Natural killer cell (primary cell): ENCODE results near the gene GRM8. TPM values are rescaled to one million over a fixed set of nuclear protein-coding genes. Genes with fewer than 3 reads are reported as not detected.

Experiments used
- ATAC-seq, 3 donors: fragments of 150-1000 bp in 2 of 3; fragments of 200-7000 bp in 1 of 3; cut with Tn5 transposase; 1 replicate in 1 of 3; 2 replicates in 2 of 3; pipeline ENCODE4 v1.10.0; 2021; ENCODE audit warnings: mild to moderate bottlenecking in 2 of 3, moderate library complexity in 2 of 3
- DNase-seq, 2 donors: peaks; one replicate each; pipeline versions ENCODE4 v3.0.0 to v3.0.0-alpha.2; 2013 to 2021; ENCODE audit warnings: mixed read lengths in 1 of 2
- H3K27ac ChIP-seq: one replicate; pipeline ENCODE4 v1.5.1; 2013; ENCODE audit warnings: mild to moderate bottlenecking, low read length
- H3K27me3 ChIP-seq: one replicate; pipeline ENCODE4 v1.6.1; 2013; ENCODE audit warnings: low read length; ENCODE audit not compliant: control insufficient read depth, insufficient read depth
- H3K36me3 ChIP-seq: one replicate; pipeline ENCODE4 v1.6.1; 2013; ENCODE audit warnings: low read length; ENCODE audit not compliant: control insufficient read depth, insufficient read depth
- H3K4me1 ChIP-seq: one replicate; pipeline ENCODE4 v1.6.1; 2013; ENCODE audit warnings: low read length; ENCODE audit not compliant: control insufficient read depth, insufficient read depth
- H3K4me3 ChIP-seq: one replicate; pipeline ENCODE4 v1.5.1; 2013; ENCODE audit warnings: low read length
- H3K9me3 ChIP-seq: one replicate; pipeline ENCODE4 v1.6.1; 2013; ENCODE audit warnings: low read length; ENCODE audit not compliant: control insufficient read depth, insufficient read depth
- H3K27ac Mint-ChIP-seq, 2 donors: one replicate each; pipeline ENCODE4 v1.8.0; 2022; ENCODE audit warnings: mild to moderate bottlenecking in 2 of 2, mixed read lengths in 2 of 2, moderate library complexity in 1 of 2
- H3K27me3 Mint-ChIP-seq, 2 donors: one replicate each; pipeline ENCODE4 v1.8.0; 2022; ENCODE audit warnings: low read depth in 2 of 2, mixed read lengths in 2 of 2
- H3K36me3 Mint-ChIP-seq: one replicate; pipeline ENCODE4 v1.8.0; 2022; ENCODE audit warnings: mixed read lengths
- H3K4me1 Mint-ChIP-seq, 2 donors: one replicate each; pipeline ENCODE4 v1.8.0; 2022; ENCODE audit warnings: mixed read lengths in 2 of 2
- H3K4me3 Mint-ChIP-seq: one replicate; pipeline ENCODE4 v1.8.0; 2022; ENCODE audit warnings: mild to moderate bottlenecking, moderate library complexity, mixed read lengths
- H3K9me3 Mint-ChIP-seq, 2 donors: one replicate each; pipeline ENCODE4 v1.8.0; 2022; ENCODE audit warnings: mixed read lengths in 2 of 2
- WGBS: methylation state at CpG from one replicate; pipeline ENCODE4 v1.1.7; 2013; ENCODE audit warnings: missing lambda C conversion rate; ENCODE audit not compliant: insufficient coverage; 5-methylcytosine and 5-hydroxymethylcytosine counted together
- intact Hi-C: fragments of 100-400 bp; cut with micrococcal nuclease; formaldehyde crosslinking; loops from one replicate; pipeline ENCODE4 v1.14.2; 2022
- total RNA-seq, 4 donors: library from RNA; stranded (reverse); fragments of 120-200 nt in 1 of 4; gene quantifications; one replicate each; pipeline versions ENCODE4 v1.2.3 to v1.2.4, GENCODE V29; 2013 to 2022
- TF ChIP-seq, protein P1 (sequence below): fragments of 200-600 bp; IDR thresholded peaks from one replicate; pipeline ENCODE4 v1.8.0; 2022; ENCODE audit warnings: antibody characterized with exemption

Gene GRM8
- total RNA-seq, 3 donors from 2014 or later (not counting 1 experiment from before 2014, with no cell fraction given) = not detected

DNA sequence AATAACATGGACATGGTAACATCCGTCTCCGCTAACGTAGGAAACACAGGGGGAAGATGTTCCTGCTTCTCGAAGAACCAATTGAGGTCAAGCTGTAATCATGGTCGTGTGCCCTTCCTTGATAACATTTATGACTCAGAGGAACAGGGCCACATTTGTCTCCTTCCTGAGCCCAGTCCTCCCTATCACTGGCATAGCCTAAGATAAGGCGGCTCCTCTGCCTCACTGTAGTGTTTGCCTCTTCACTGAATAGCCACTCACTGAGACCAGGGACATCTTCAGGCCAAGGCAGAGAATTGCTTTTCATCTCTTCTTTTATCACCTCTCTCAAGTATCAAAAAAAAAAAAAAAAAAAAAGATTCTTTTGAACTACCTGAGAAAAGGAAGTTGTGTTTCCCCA, 5.4 kb upstream of the GRM8 start:
- H3K36me3 ChIP-seq = no peaks in the 10 kb centered on the region
- Mint-ChIP-seq H3K4me1 (peaks cover 0 to 9% of the 10 kb centered on the region in 2 donors), H3K36me3 (no peaks in the 10 kb centered on the region), H3K27ac (no peak overlapping the region), H3K4me3 (no peak overlapping the region), H3K27me3 (peaks cover 31 to 35% of the 10 kb centered on the region in 2 donors), H3K9me3 (peaks cover 3 to 7% of the 10 kb centered on the region in 2 donors)
- H3K4me1 ChIP-seq = peaks cover 4% of the 10 kb centered on the region
- H3K27me3 ChIP-seq = peaks cover 16% of the 10 kb centered on the region
- H3K27ac ChIP-seq = no peak overlapping the region
- intact Hi-C loops = no loop called here
- TF ChIP-seq, protein P1, sequence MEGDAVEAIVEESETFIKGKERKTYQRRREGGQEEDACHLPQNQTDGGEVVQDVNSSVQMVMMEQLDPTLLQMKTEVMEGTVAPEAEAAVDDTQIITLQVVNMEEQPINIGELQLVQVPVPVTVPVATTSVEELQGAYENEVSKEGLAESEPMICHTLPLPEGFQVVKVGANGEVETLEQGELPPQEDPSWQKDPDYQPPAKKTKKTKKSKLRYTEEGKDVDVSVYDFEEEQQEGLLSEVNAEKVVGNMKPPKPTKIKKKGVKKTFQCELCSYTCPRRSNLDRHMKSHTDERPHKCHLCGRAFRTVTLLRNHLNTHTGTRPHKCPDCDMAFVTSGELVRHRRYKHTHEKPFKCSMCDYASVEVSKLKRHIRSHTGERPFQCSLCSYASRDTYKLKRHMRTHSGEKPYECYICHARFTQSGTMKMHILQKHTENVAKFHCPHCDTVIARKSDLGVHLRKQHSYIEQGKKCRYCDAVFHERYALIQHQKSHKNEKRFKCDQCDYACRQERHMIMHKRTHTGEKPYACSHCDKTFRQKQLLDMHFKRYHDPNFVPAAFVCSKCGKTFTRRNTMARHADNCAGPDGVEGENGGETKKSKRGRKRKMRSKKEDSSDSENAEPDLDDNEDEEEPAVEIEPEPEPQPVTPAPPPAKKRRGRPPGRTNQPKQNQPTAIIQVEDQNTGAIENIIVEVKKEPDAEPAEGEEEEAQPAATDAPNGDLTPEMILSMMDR = no peak
- no peak for ATAC-seq
- 71% methylated on average over 6 of the region's 6 CpGs for WGBS
- H3K4me3 ChIP-seq = no peak overlapping the region
- H3K9me3 ChIP-seq = no peaks in the 10 kb centered on the region
- no peak for DNase-seq

DNA sequence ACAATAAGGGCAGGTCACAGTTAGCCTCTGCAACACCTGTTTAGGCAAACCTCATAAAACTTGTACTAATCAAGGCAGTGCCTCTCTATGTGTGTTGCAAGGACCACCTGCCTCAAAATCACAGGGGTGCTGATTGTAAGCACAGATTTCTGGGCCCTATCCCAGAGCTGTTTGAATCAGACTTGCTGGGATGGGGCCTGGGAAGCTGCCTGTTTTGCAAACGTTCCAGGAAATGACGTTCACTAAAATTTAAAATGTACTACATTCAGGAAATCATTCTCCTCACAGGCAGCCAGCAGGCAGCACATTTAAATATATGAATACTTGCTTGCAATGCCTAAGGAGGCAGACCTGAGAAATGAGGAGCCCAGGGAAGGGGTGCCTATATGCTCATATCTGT, 4.3 kb upstream of the GRM8 start:
- Histone ChIP-seq H3K4me1 (peaks cover 12% of the 10 kb centered on the region), H3K4me3 (no peak overlapping the region), H3K9me3 (no peaks in the 10 kb centered on the region), H3K27me3 (peaks cover 21% of the 10 kb centered on the region), H3K36me3 (no peaks in the 10 kb centered on the region), H3K27ac (no peak overlapping the region)
- Mint-ChIP-seq H3K9me3 (peaks cover 3 to 7% of the 10 kb centered on the region in 2 donors), H3K4me1 (peaks cover 6 to 14% of the 10 kb centered on the region in 2 donors), H3K27me3 (peaks cover 31 to 33% of the 10 kb centered on the region in 2 donors), H3K36me3 (no peaks in the 10 kb centered on the region), H3K4me3 (no peak overlapping the region), H3K27ac (no peak overlapping the region)
- ATAC-seq (no peak), DNase-seq (no peak)
- intact Hi-C loops = no loop called here
- TF ChIP-seq, protein P1 = no peak
- WGBS = 20% methylated on average over 2 of the region's 2 CpGs

DNA sequence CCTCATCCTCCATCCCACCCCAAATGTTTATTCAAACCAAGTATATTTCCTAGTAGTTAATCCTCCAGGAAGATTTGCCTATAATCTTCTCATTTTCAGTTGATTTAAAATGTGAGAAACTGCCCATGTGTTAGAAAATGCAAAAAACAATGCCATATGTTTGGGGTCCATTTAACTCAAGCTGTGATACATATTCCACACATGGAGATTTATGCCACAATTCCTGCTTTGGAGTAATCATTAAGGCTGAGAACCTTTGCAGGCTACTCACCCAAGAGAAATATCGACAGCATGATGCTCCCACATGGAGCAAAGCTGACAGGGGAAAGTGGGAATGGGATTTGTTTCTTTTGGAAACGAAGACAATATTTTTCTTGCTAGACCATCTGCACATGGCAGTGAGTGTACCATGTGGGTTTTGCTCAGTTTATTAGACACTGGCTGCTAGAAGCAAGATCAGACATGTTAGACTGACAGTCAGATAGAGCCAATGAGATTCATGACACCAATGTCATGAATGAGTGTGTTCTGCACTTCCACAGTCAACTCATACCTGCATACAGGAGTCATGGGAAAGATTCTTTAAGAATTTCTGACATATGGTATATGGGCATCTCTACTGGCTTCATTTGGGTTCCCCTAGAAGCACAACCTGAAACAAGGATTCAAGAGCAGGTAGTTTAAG, 3.4 kb upstream of the GRM8 start:
- no peak overlapping the region for H3K27ac Mint-ChIP-seq
- H3K4me3 Mint-ChIP-seq = no peak overlapping the region
- peaks cover 28% of the 10 kb centered on the region for H3K27me3 ChIP-seq
- peaks cover 33 to 34% of the 10 kb centered on the region in 2 donors for H3K27me3 Mint-ChIP-seq
- TF ChIP-seq, protein P1 = no peak
- H3K36me3 Mint-ChIP-seq = no peaks in the 10 kb centered on the region
- no peak for DNase-seq
- no peaks in the 10 kb centered on the region for H3K36me3 ChIP-seq
- no peak overlapping the region for H3K4me3 ChIP-seq
- H3K4me1 ChIP-seq = peaks cover 19% of the 10 kb centered on the region
- 66% methylated on average over 2 of the region's 2 CpGs for WGBS
- H3K4me1 Mint-ChIP-seq = peaks cover 8 to 18% of the 10 kb centered on the region in 2 donors
- ATAC-seq = no peak
- intact Hi-C loops = no loop called here
- H3K9me3 ChIP-seq = no peaks in the 10 kb centered on the region
- H3K9me3 Mint-ChIP-seq = peaks cover 3 to 7% of the 10 kb centered on the region in 2 donors
- no peak overlapping the region for H3K27ac ChIP-seq
